Occipital lobe (tissue), 2 donors: ENCODE data around the gene FHOD3. TPM values are rescaled to one million over a fixed set of nuclear protein-coding genes. Genes with fewer than 3 reads are reported as not detected.

Source experiments
- DNase-seq: peaks from one replicate; lab custom pipeline; 2025; lab: John Stamatoyannopoulos, UW
- total RNA-seq: library from RNA; depleted of rRNA; stranded (reverse); fragments of >200 nt; gene quantifications from one replicate; pipeline ENCODE4 v1.2.3, GENCODE V29; 2014

FHOD3 gene
- total RNA-seq, 1 donor from 2014 or later = 51.2 TPM

DNA sequence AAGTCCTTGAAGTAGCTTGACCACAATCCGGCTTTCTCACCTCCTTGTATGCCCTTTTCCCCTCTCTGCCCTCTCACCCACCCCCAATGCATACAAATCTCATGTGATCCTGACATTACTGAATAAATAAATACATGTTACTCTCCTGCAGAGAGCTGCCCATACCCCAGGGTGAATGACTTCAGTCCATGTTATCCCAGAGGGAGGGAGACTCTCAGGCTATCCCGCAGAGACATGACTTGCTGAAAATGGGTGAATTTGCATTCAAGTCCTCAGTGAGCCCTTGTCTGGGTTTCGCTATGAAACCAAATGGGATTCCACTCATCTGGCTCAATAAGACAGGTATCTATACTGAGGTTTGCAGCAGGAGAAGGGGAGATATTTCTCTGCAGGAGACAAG is 168.5 kb downstream of the FHOD3 start:
- DNase-seq = no peak

GRCh38 chr18:36467614-36468013 is 170.1 kb downstream of the FHOD3 start:
- DNase-seq = no peak

DNA sequence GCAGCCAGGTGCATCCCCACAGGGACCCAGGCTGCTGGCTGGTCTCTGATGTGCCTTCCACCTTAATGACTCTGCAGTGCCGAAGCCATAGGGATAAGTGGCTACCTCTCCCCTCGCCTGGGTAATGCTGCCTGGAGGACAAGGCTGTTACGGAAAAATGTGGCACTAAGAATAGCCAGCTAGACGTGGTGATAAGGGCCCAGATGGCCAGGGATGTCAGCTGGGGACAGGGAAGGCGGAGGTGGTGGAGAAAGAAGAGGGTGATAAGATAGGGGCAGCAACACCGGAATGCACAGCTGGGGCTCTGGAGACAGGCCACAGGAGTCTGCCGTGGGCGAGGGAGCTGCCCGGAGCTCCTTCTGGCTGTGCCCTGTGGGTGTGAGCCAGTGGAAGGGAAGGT is 170.6 kb downstream of the FHOD3 start:
- DNase-seq = no peak

DNA sequence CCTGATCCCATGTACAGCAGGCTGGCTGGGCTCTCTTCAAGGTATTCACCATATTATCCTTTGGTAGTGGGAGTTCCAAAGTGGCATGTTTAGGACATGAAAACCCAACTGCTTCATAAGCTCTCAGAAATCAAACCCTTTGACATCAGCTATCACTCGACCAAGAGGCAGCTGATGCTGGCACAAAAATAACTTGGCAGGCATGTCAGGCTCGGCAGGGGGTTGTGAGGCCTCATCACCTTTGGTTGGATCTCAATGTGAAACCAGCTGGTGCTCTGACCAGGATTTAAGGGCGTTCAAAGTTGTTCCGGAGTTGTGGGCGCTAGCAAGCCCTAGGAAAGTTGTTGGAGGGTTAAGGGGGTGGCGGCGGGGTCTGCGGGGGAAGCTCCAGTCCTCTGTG is 171.9 kb downstream of the FHOD3 start:
- no peak for DNase-seq

- peak; percentile 19 for DNase-seq
Measured at GRCh38 chr18:36470896-36471295, 173.4 kb downstream of the FHOD3 start.

- no peak for DNase-seq
Measured at GRCh38 chr18:36471393-36471792, 173.9 kb downstream of the FHOD3 start.

DNA sequence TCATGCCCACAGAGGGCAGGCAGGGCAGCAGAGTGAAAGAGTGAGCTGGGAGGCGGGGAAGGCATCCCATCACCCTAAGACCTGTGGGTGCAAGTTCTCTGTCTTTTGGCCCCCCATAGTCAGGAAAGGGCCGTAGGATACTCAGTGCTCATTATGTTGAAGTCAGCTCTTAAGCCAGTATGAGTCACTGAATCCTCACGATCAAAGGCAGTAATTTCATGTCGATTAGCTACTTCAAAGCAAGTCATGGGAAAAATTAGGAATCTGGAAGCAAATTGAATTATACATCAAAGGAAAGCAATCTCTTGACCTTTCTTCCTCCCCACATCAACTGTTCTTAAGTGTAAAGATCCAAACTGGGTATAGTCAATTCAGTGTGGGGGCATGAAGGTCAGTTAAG is 178.9 kb downstream of the FHOD3 start:
- DNase-seq = no peak

- no peak for DNase-seq
Measured at GRCh38 chr18:36477776-36478175, 180.3 kb downstream of the FHOD3 start.

DNA sequence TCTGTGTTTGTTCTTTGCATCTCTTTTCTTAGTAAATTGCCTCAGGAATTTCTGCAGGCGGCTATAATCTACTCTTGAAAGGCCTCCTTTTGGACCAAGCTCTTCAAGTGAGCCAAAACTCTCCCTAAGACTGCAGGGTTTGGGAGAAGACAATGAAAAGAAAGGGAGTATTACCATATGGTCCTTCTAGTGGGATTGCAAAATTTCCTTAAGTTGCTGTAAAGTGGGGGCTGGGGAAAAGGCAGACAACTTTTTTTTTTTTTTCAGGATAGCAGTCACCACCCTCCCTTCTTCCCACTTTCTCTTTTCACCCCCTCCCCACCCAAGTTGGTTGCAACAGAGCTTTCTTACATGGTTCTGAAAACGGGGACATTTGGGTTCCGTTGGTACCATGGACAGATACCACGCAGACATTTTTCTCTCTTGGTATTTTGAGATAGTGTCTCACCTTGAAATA is 183.7 kb downstream of the FHOD3 start:
- no peak for DNase-seq

DNA sequence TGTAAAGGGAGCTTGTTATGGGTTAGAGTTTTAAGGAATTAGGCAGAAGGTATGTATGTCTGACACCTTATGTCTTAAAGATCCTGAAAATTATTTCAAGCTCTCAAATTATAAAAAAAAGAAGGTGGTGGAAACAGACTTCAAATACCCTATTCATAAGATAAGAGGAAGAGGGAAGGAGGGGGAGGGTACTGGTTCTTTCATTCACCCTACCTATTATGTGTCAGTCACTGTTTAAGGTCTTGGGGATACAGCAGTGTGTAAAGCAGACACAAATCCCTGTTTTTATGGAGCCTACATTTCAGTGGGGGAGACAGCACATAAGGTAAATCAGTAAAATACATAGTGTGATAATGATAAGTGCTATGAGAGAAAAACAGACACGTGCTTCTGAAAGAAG is 184.4 kb downstream of the FHOD3 start:
- DNase-seq = no peak

DNA sequence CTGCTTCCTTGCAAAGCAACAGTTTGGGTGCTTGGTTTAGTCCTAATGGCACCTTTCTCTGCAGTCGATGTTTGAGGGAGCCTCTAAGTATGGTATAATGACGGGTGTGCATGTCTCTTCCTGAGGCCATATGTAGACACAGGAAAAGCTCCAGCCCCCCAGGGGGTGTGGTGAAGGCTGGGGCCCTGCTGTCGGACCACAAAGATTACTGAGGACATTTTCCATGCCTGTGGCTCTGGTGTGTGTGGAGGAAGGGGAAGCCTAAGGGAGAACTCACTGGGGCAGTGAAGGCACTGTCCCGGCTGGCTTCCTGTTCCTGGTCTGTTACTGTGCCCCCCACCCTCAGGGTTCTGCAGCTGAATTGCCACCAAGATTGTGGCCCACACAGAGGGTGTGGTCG is 187.1 kb downstream of the FHOD3 start:
- DNase-seq = no peak

- no peak for DNase-seq
Measured at GRCh38 chr18:36485772-36486171, 188.3 kb downstream of the FHOD3 start.

DNA sequence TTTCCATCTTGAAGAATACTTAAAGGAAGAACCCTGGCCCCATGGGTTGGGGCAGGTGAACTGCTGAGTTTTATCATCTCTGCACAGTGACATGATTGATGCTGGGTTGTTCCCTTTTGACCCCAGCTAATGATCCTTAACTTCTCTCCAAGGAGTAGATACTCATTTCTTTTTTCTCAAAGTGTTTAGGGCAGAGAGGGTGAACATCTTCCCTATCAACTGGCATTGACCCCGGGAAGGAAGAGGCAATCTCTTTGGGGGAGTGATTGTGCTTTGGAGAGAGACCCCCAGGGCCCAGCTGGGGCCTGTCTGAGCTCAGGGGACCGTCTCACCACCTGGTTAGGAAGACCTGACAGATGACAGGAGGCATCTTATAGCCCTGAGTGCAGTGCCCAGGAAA is 190.6 kb downstream of the FHOD3 start:
- DNase-seq = no peak

GRCh38 chr18:36490897-36491296 is 193.4 kb downstream of the FHOD3 start:
- DNase-seq = no peak

DNA sequence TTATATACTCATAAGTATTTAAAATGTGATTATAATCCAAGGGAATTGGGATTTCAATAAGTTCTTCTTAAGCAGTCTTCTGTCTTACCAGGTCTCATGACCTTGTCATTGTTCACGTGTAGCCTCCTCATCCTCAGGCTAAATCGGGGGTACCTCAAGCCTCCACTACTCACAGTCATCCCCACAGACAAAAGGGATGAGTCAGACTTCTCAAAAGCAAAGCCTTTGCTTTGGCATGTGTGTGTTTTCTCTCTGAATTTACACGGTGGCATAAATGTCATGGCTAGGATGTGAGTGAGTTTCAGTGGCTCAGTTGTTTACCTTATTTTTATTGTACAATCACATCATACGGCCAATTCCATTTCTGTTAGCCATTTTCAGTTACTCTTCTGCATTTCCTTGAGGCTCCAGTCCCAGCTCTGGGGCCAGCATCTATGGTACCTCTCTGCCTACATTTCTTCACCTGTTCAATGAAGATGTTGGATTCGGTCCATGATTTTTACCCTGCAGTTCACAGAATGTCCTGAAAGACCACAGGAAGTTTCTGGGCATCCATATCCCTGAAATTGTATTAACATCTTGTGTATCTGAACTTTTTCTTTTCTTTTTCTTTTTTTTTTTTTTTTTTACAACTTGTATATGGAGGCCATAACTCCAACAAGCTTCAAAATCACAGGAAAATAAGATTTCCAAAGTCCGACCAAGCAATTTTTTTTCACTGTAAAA is 195.3 kb downstream of the FHOD3 start:
- DNase-seq = no peak

DNA sequence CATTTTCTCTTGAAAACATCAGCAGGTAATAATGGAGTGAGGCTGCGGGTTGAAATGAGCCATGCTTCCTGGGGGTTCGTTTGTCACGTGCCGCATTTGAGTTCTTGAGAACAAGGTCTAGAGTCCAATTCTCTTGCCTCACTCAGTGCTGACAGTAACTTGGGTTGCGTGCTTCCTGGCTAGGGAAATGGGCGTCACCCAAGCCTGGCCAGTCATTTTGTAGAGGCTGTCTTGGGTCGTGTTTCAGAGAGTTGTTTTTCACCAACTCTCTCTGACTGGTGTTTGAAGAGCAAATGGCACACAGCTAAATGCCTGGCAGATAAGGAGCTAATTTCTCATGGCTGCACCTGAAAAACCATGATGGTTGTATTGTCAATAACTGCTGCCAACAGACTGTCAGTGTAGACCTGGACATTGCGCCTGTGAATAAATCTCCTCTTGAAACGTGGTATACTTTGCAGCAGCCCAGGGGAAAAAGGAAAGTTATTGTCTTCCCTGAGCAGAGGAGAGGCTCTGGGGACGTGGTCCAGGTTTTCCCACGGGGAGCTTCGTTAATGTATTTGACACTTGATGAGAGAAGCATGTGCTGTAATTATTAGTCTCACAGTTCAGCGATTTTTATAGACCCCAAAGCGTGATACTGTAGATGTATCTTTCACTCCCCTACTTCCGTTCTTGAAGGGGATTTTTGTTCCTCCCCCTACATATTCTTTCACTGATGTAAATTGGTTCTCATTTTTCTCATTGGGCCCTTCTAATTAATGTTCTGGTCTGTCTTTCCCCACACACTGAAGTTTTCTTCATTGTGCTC is 196.0 kb downstream of the FHOD3 start:
- DNase-seq = no peak

GRCh38 chr18:36494160-36494437 is 196.6 kb downstream of the FHOD3 start:
- DNase-seq = no peak

- DNase-seq = no peak
Measured at GRCh38 chr18:36496022-36496421, 198.5 kb downstream of the FHOD3 start.

DNA sequence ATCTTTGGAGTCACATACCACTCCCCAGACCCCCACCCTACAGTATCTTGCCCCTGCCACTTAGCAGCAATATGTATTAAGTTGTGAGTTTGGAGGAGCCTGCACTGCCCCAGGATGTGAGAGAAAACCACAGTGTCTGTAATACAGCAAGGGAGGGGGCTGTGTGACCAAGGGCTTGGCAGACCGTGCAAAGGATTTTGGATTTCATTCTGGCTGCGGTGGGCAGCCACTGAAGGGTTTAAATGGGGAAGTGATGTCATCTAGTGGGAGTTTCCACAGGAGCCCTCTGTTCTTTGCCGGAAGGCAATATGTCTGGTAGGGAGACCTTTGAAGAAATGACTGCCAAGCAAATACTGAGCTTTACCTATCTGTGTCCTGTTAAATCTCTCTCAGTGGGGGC is 202.4 kb downstream of the FHOD3 start:
- no peak for DNase-seq

DNA sequence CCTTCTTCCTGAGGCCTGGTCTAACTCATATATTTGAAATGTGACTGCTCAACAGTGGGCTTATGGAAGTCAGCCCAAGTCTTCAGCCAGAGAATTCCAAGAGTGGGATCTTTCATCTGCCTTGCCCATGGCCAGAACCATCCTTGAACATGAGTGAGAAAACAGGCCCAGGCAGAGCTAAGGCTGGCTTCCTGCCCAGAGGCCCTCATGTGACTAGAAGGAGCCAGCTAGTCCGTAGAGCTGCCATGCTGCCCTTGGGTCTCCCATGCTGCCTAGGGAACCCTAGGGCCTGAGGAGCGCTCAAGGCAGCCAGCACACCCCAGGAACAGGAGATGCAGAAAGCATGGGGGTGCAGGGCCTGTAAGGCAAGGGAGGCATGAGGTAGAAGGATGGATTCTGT is 203.6 kb downstream of the FHOD3 start:
- DNase-seq = no peak

DNA sequence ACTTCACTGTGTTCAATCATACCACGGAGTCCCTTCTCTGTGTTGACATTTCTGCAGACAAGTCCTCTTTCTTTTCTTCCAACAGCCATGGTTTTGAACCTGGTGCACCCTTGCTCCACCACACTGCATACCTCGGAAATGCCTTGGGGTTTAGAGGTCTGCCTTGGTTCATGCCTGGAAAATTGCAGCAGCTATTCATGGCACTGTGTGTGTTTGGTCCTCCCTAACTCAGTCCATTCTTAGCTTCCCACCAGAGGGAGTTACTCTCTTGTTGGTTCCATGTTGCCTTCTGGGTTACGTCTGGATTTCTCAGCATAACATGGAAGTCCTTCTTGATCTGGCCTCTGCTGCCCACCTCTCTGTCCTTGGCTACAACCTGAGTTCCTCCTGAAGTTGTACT is 206.0 kb downstream of the FHOD3 start:
- no peak for DNase-seq

DNA sequence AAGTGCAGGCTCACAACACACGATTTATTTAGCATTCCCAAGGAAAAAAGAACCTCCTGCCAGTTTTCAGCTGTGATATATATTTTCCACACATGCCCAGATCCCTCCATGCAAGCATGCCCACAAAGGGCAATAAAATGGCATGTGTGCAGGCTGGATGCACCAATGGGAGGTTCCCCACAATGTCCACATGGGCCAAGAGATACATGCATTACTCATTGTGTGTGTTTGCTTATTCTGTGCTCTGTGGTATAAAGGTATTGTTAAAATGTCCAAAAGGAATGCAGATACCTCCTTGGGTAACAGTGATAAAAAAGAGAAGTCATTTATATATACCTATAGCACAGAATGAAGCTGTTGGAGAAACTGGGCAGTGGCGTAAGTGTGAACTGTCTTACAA is 207.4 kb downstream of the FHOD3 start:
- DNase-seq = no peak

GRCh38 chr18:36505665-36506064 is 208.2 kb downstream of the FHOD3 start:
- DNase-seq = no peak
